NCI-H2171 (cell line): Measurements from ENCODE around the gene TTC23.
"Not testable (repeated sequence)": the region's sequence is repeated elsewhere in the genome, so short reads cannot be mapped to it uniquely, and the experiment has no call there.

Experiments
- DNase-seq: peaks from one replicate; lab custom pipeline; 2025; lab: John Stamatoyannopoulos, UW

TTC23 gene

DNA sequence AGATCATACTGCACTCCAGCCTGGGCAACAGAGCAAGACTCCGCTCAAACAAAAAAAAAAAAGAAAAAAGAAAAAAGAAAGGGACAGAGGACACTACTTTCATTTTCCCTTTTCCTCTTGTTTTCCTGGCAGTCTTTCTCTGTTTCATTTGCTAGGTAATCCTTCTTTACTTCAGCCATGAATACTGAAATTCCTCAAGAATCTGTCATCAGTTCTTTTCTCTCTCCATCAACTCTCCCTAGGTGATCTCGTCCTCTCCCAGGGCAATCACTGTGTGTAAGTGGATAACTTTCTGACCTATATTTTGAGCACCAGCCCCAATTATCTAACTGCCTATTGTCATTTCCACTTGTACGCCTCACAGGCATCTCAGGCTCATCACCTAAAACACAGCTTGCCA, 51.5 kb downstream of the TTC23 start:
- DNase-seq: no peak

DNA sequence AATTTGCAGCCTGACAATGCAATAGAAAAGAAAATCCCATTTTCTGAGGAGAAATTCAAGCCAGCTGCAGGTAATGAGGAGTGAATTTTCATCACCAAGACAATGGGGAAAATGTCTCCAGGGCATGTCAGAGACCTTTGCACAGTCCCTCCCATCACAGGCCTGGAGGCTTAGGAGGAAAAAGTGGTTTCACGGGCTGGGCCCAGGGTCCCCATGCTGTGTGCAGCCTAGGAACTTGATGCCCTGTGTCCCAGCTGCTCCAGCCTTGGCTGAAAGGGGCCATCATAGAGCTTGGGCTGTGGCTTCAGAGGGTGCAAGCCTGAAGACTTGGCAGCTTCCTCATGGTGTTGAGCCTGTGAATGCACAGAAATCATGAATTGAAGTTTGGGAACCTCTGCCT, 57.2 kb downstream of the TTC23 start:
- not testable (repeated sequence) for DNase-seq

DNA sequence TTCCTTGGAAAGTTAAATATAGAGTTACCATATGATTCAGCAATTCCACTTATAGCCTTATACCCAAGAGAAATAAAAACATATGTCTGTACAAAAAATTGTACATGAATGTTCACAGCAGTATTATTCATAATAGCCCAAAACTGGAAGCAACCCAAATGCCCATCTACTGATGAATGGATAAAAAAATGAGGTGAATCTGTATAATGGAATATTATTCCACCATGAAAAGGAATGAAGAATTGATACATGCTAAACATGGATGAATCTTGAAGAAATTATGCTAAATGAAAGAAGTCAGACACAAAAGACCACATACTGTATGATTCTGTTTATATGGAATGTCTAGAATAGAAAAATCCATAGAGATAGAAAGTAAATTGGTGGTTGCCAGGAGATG, 61.4 kb downstream of the TTC23 start:
- DNase-seq: no peak

DNA sequence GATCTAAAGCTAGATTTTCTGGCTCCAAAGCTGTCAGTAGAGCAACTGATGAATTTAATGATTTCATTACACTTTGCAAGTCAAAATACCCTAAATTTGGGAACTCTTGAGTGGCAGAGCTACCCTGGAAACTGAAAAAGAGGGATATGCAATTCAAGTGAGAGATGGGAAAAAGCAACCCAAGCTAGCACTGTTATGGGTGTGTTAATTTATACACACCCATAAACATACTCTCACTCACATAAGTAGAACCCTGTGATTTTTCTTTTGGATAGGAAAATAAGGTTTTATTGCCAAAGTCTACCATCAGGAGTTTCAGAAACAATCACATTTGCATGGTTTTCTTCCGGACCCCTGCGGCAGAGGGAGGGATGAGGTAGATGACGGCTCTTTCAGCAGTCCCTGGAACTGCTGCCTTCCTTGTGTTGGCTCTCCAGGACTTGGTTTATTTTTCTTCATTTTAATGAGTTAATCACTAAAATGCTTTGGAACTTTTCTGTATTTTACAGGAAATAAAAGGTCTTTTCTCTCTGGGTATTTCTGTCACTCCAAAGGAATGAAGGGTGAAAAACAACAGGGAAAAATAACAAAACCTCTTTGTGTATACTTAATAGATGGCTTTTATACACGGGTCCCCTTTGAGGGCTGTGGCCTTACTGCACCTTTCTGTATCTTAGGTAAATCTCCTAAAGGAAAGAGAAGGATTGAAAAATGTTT, 63.8 kb downstream of the TTC23 start:
- DNase-seq: no peak

DNA sequence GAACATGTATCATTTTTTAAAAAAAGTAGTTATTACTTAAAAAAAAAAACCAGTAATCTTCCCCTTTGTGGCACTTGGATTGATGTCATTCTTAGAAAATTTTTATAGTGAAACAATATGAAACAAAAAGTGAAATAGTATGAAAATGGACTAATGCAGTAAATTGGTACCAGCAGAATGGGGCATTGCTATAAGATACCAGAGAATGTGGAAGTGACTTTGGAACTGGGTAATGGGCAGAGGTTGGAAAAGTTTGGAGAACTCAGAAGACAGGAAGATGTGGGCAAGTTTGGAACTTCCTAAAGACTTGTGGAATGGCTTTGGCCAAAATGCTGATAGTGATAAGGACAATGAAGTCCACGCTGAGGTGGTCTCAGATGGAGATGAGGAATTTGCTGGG, 66.6 kb downstream of the TTC23 start:
- no peak for DNase-seq

DNA sequence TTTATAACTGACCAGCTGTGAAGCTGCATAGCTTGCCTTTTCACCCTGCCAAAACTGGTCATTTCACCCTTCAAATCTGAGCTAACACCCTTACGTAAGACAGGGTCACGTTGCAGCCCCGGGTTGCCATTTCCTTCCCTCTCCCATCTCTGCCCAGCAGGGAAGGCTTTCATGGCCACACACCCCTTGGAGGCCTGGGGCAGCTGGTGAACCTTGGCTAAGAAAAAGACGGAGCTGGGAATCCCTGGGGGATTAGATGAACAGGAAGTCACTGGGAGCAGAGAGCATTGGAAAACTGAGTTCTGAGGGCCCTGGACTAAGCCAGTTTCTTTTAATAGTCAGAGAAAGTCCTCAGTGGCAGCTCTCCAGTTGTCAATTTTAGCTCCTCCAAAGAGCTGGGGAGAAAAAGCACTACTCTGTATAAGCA, 67.8 kb downstream of the TTC23 start:
- DNase-seq: no peak

DNA sequence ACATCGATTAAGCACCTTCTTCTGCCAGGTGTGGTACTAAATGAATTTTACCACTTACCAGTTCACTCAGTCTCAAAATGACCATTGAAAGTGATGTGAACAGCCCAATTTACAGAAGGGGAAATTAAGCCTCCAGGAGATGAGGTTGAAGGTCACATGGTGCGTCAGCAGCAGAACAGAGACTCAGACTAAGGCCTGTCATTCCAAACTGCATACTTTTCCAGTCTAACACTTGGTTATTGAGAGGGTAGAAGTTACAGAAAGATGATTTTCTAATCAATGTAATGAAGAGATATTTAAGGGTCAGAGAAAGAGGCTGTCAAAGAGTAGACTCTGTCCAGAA, 68.4 kb downstream of the TTC23 start:
- DNase-seq: no peak

DNA sequence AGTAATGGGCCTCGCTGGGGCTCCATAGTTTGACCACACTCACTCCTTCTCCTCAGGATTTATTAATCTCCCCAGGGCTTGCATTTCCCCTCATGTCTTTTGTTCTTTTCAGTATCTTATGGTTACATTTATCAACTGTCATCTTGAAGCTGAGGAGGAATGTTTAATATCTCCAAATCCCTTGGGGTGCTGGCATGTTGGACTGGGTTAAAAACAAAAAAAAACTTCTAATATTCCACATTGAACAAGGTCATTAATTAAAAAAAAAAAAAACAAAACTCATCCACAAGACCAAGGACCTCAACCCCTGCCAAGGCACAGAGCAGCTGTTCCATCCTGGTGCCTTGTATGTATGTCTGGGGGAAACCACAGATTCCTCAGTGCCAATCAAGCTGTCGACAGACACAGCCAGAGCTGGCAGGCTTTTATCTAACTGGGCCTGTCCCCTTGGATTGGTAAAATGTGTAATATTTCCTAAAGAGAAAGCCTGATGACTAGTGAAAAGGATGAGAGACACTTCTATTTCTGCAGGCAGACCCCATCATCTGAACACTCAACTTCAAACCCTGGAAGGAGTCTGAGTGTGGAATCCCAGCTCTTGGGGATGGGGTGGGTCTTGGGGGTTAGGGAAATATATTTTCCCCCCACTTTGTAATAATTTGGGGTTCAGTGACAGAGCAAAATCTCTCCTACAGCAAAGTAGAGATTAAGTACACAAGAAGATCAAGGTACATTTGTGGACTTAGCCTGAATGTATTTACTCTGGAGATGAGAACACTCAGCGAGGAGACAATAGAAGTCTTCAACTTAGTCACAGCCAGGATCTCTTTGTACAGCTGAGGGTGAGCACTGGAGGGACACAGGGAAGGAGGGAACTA, 69.1 kb downstream of the TTC23 start:
- no peak for DNase-seq

DNA sequence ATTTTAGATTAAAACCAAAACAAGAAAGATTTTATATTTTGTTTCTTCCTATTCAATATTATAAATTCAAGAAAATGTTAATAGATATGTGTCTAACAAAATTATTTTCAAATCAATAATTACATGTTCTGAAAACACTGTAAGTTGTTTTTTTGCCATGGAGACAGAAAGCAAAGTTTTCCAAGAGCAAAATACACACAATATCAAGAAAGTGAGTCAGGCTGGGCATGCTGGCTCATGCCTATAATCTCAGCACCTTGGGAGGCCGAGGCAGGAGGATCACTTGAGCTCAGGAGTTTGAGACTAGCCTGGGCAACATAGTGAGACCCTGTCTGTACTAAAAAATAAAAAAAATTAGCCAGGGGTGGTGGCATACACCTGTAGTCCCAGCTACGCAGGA, 71.7 kb downstream of the TTC23 start:
- no peak for DNase-seq

DNA sequence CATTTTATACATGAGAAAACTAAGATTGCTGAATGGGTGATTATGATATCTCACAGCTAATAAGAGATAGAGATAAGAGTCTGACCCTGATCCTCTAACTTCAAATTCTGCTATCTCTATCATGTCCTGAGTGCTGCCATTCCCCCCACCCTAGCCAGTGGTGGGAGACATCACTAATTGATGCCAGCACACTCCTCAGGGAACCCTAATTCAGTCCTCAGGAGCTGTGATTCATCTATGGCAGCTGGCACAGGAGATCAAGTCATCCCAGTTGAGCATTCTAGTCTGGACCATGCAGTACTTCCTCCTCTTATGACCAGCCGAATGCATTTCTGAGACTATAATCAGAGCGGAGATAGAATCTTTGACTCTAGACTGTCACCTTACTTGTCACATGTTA, 72.6 kb downstream of the TTC23 start:
- DNase-seq: no peak

DNA sequence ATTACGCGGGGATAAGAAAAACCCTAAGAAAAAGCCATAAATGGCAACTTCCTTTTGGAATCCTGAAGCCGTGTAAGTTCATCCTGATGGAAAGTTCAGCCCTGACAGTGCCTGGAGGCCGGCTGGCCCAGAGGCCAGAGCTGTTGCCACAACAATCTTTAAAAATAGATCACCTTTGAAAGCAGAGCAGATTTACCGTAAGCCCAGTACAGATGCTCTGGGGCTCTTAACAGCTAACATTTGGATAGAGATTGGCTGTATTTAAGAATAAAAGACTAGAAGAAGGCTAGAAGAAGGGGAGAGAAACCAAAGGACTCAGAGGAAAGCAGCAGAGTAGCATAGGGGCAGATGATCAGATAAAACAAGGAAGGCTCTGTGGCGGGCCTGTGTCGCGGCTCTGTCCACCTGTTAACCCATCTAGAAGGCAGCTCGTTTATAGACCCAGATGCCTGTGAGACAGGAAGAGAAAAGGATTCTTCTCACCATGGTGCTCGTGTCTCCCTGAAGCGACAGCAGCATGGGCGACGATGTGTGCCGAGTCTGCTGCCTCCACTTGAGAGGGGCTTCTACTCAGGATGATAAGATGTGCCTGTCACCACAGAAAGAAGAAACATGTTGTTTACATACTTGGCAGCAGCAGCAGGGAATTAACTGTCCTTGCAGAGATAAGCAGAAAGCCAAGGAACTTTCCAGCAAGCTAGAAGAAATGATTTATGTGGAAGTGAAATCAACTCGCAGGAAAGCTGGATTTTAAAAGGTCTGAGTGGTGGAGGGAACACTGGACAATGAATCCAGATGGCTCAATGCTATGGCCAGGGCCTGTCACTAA, 74.6 kb downstream of the TTC23 start:
- DNase-seq: no peak

DNA sequence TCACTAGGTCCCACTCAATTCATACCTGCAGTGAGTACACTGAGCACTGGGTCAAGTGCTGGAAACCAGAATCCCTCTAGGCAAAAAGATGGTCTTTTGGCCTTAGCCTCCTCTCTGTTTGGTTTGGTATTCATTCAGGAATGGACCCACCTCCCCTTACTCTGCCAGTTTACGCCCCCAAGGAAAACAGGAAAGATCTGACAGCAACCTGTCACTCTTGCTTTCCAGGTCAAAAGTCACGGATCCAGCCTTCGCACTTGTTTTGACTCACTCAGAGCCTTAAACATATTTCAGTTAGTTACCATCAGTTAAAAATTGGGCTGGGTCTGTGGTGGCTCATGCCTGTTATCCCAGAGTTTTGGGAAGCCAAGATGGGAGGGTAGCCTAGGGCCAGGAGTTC, 76.4 kb downstream of the TTC23 start:
- no peak for DNase-seq

DNA sequence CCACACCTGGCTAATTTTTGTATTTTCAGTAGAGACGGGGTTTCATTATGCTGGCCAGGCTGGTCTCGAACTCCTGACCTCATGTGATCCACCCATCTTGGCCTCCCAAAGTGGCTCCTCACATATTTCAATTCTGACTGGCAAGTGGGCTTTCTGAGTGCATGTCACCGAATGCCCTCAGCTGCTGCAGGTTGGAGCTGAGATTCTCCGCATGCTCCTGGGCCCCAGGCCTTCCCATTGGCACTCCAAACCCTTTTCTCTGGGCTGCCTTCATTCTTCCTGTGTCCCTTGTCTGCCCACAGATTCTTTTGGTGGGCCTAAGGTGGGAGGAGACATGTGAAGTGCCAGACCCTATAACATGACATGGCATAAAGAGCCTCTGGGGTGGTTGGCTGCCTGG, 77.2 kb downstream of the TTC23 start:
- DNase-seq: no peak

DNA sequence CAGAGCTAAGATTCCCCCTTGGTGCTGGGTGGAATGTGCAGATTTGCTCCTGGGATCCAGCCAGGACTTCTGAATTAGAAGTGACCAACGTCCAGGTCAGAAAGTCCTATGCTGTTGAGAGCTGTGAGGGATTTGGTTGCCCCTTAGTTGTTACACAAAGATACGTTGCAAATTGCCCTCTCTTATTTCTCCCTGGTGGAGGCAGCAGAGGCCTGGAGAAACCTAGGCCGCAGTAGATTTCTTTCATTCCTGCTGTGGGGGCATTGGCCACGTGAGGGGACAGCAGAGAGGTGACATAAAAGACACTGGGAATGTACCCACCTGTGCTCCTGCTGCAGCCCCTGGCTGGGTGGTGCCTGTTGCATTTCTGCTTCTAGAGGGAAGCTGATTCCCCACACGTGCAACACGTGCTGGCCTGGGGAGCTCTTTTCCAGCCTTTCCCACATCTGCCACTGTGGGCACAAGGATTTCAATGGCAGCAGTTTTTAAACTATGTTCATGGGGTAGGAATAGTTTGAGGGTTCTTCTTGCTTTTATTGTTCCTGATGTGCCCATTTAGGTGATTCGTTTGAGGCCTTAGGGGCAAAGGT, 78.8 kb downstream of the TTC23 start:
- no peak for DNase-seq

DNA sequence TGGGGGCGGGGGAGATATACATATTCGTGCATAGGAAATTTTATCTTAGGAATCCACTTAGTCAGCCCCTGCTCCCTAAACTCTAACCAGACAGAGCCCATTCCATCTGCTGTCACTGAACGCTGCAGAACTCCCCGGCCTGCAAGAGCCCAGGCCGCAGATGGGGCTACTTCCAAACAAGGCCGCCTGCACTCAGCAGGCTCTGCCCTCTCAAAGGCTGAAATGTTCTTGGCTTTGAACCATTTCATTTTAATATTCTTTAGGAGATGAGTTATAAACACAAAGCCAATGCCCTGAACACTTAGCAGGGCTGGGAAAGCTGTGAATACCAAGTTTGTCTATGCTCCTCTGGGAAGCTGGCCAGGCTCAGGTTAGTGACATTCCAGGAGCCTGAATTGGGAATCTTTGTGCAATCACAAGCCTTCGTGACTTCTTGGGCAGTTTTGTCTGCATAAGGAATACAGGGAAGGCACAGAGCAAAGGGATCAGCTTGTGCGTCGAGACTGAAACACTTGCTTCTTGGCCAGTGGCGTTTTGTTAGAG, 79.5 kb downstream of the TTC23 start:
- no peak for DNase-seq

DNA sequence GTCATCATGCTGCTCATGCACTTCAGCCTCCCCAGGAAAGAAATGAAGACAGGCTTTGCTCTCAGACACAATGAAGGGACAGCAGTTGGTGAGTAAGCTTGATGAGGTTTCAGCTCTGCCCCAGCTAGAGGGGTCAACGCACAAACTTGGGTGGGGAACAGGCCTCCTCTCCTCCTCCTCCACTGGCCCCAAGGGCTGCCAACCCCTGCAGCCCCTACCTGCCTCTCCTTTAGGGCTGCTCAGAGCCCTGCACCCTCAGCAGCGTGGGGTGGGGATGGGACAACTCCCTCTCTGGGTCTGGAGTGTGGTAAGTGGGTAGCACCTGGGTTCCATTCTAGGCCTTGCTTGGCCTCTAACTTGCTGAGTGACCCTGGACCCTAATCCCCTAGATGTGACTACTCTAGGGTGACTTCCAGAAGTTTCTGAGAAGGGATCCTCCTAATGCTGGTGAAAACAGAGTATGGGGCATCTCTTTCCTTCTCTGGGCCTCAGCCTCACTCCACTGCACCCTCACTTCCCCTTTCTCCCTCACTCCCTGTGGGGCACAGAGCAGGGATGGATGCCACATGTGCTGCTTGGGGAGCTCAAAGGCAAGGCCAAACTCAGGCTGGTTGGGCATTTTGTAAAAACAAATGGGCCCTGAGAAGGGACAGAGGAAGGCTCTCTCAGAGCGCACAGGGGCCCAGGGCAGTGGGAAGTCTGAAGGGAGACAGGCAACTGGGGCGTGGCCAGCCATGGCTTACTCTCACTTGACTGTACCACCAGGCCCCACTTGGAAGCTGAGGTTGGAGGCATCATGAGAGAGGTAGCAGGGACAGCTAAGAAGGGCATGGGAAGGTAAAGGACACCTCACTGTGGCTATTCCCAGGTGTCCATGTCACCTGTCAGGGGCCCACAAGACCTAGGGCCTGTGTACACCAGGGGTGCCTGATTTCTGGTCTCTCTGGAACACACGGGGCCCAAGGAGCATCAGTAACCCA, 80.5 kb downstream of the TTC23 start:
- DNase-seq: no peak

DNA sequence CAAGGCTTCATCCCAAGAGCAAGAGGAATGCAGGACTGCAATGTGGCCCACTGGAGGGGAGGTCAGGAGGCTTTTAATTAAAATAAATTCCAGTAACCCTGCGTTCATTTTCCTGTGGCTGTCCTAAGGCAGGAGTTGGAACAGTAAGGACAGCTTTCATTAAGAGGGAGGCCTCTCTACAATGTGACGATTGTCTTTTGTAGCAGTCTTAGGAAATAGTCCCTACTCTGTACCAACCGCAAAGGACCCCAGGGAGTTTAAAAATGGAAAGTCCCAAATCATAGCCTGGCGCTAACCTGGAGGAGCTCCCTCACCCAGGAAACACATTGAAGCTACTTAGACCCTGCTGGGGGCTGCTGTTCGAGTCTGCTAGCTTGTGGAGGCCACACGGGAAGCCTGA, 81.7 kb downstream of the TTC23 start:
- DNase-seq: no peak

DNA sequence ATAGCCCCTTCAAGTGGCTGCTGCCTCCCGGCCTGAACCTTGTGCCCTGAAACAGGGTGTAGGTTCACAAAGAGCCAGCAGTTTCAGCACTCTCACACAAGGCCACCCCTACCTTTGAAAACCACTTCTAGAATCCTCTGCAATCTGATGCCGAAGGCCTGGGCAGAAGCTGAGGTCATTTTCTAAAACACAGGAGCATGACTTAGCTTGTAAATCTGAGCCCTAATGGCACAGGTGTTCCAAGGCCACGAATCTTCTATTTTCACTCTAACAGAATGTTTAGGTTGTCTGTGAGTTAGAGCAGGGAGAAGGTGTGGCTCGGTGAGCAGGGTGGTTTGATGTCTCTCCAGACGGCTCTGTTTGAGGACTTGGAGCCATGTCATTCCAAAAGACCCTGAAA, 82.2 kb downstream of the TTC23 start:
- no peak for DNase-seq

DNA sequence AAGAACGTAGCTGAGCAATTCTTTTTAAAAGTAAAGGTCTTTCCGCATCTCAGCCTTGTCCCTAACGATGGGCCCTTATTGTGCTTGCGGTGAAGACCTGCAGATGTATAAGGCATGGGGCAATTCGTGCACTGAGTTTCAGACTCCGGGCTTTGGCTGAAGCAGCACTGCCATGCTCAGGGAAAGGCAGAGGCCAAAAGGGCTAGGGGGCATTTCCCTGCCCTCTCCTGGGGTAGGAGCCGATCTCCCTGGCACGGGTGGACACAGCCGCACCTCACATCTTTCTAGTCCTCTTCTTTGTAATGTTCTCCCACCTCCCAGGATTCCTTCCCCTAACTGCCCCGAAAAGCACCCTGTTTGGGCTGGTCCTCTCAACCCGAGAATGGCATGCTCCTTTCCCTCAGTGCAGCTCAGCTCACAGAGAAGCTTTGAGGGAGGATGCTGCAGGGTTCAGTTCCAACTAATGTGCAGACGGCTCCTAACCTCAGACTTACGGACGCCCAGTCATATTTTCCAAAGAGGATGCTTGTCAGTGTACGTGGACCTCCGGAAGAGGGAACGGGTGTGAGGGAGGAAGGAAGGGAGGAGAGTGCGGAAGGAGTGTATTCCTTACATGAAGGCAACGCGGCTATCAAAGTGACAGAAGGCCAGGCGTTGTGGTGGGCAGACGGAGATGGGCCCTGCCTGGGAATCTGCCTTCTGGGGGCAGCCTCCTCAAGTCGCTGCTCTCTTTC, 83.3 kb downstream of the TTC23 start:
- DNase-seq: no peak
